ENCODE results near the gene EDN2. TPM values are rescaled to one million over a fixed set of nuclear protein-coding genes. Genes with fewer than 3 reads are reported as not detected.

The EDN2 gene
- total RNA-seq, 1 experiment from 2014 or later = 0.24 TPM

DNA sequence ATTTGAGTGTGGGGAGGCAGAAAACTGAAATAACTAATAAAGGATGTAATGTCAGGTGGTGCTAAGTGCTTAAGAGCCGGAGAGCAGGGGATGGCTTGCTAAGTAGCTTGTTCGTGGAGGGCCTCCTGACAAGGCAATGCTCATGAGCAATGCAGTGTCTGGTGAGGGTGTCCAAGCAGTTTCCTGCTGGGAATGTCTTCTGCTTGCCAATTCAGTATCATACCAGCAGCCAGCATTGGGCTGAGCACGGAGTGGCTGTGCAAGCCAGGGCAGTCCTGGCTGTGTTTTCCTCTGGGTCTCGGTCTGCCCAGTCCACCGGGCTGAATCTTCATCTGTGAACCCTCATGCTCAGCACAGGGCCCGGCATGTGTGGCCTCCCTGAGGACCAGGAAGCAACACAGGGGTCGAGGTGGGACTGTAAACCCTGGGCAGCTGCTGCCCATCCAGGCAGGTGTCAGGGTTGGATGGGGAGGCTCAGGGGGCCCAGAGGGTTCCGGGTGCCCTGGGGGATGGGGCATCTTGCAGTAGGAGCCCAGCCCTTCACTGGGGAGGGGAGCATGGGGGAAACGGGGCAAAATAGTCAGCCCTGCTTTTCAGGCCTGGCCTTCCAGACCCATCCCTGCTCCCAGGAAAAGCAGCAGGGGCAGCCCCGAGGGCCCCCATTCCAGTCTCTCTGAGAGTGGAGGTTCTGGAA lies 27.5 kb downstream of the EDN2 start:
- Histone ChIP-seq H3K14ac (ENCODE audit: insufficient read depth, low read length) (no peak overlapping the region; the same call in 1 of the 2 replicates), H3K27ac (ENCODE audit: insufficient read length, low read depth, low read length) (no peak overlapping the region), H2BK5ac (ENCODE audit: insufficient read length, low read length) (no peak overlapping the region), H4K8ac (replicated peaks; ENCODE audit: insufficient read length, low read depth, low read length) (no peak overlapping the region), H2BK20ac (ENCODE audit: low read depth, low read length, poor library complexity, severe bottlenecking) (no peak overlapping the region), H3K23me2 (ENCODE audit: insufficient read length, low read depth, low read length, poor library complexity, severe bottlenecking) (no peaks in the 10 kb centered on the region), H4K91ac (ENCODE audit: insufficient read length, low read depth, low read length) (no peak overlapping the region), H3T11ph (ENCODE audit: low read length) (no peak overlapping the region), H2BK120ac (ENCODE audit: low read depth, low read length, poor library complexity, severe bottlenecking) (no peak overlapping the region), H3K9me3 (ENCODE audit: control insufficient read depth, low read depth, low read length) (no peaks in the 10 kb centered on the region), H3K4me1 (ENCODE audit: insufficient read depth, low read length) (no peaks in the 10 kb centered on the region), H3K23ac (ENCODE audit: insufficient read length, low read depth, low read length) (no peak overlapping the region), H3K27me3 (ENCODE audit: insufficient read depth, low read length) (no peaks in the 10 kb centered on the region), H3K79me1 (ENCODE audit: insufficient read depth, low read depth, low read length, poor library complexity, severe bottlenecking) (no peaks in the 10 kb centered on the region), H4K5ac (ENCODE audit: insufficient read length, low read depth, low read length) (no peak overlapping the region), H2AFZ (ENCODE audit: low read length) (no peak overlapping the region), H4K20me1 (ENCODE audit: control insufficient read depth, insufficient read depth, insufficient read length) (no peaks in the 10 kb centered on the region), H3K4ac (ENCODE audit: low read depth, low read length) (no peak overlapping the region), H3K56ac (ENCODE audit: insufficient read length, low read depth, low read length) (no peak overlapping the region), H2BK12ac (ENCODE audit: insufficient read length, low read depth, low read length) (no peak overlapping the region), H2BK15ac (ENCODE audit: low read depth, low read length) (no peak overlapping the region), H3K9ac (ENCODE audit: extremely low read depth, insufficient read length, low read length) (no peak overlapping the region), H3K79me2 (ENCODE audit: insufficient read depth, low read length) (no peaks in the 10 kb centered on the region), H3K18ac (ENCODE audit: insufficient read length, low read depth, low read length) (no peak overlapping the region), H2AK5ac (ENCODE audit: insufficient read length, low read length) (no peak overlapping the region), H3K4me2 (ENCODE audit: insufficient read depth, insufficient read length, low read length) (no peak overlapping the region)
- no peaks in the 10 kb centered on the region for H3K9me3 Mint-ChIP-seq
- no peak for DNase-seq
- H3K27ac Mint-ChIP-seq = no peak overlapping the region
- TF ChIP-seq, protein P1, sequence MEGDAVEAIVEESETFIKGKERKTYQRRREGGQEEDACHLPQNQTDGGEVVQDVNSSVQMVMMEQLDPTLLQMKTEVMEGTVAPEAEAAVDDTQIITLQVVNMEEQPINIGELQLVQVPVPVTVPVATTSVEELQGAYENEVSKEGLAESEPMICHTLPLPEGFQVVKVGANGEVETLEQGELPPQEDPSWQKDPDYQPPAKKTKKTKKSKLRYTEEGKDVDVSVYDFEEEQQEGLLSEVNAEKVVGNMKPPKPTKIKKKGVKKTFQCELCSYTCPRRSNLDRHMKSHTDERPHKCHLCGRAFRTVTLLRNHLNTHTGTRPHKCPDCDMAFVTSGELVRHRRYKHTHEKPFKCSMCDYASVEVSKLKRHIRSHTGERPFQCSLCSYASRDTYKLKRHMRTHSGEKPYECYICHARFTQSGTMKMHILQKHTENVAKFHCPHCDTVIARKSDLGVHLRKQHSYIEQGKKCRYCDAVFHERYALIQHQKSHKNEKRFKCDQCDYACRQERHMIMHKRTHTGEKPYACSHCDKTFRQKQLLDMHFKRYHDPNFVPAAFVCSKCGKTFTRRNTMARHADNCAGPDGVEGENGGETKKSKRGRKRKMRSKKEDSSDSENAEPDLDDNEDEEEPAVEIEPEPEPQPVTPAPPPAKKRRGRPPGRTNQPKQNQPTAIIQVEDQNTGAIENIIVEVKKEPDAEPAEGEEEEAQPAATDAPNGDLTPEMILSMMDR (conservative IDR thresholded peaks at IDR 0.05) = no peak
- no peak overlapping the region for H3K4me3 Mint-ChIP-seq
- peaks cover 10% of the 10 kb centered on the region for H3K27me3 Mint-ChIP-seq (ENCODE audit: low read depth)
- WGBS (ENCODE audit: extremely low coverage, insufficient read length, low lambda C conversion rate) = no CpG with 5 or more reads among the region's 10 CpGs
- no peaks in the 10 kb centered on the region for H3K36me3 Mint-ChIP-seq (ENCODE audit: insufficient read depth in 1 of 3, low read depth in 3 of 3)
- 0 out of 4 replicates have a peak, but pooled peaks cover 0 to 7% of the 10 kb centered on the region in 2 experiments for H3K4me1 Mint-ChIP-seq

Data from H9 (cell line).